Nephron progenitor cell (in vitro differentiated cells): ENCODE data around the gene CRABP1.

Source experiments
- DNase-seq: peaks from one replicate; pipeline ENCODE4 v3.0.0; 2021
- H3K27ac Mint-ChIP-seq: 2 replicates; pipeline ENCODE4 v1.8.0; 2021; ENCODE audit warnings: mild to moderate bottlenecking, moderate library complexity, mixed read lengths
- H3K27me3 Mint-ChIP-seq: 2 replicates; pipeline ENCODE4 v1.8.0; 2021; ENCODE audit warnings: mild to moderate bottlenecking, low read depth, mixed read lengths; ENCODE audit not compliant: poor library complexity
- H3K36me3 Mint-ChIP-seq: 2 replicates; pipeline ENCODE4 v1.8.0; 2021; ENCODE audit warnings: low read depth, mixed read lengths
- H3K4me1 Mint-ChIP-seq: 2 replicates; pipeline ENCODE4 v1.8.0; 2021; ENCODE audit warnings: mixed read lengths
- H3K4me3 Mint-ChIP-seq: 2 replicates; pipeline ENCODE4 v1.8.0; 2021; ENCODE audit warnings: mild to moderate bottlenecking, moderate library complexity, mixed read lengths
- H3K9me3 Mint-ChIP-seq: 2 replicates; pipeline ENCODE4 v1.8.0; 2021; ENCODE audit warnings: mild to moderate bottlenecking, moderate library complexity, mixed read lengths
- TF ChIP-seq, protein P1 (sequence below): fragments of 200-600 bp; sonication (generic); IDR thresholded peaks from 2 replicates; pipeline ENCODE4 v1.5.0; 2021; ENCODE audit warnings: antibody characterized with exemption

CRABP1 gene

DNA sequence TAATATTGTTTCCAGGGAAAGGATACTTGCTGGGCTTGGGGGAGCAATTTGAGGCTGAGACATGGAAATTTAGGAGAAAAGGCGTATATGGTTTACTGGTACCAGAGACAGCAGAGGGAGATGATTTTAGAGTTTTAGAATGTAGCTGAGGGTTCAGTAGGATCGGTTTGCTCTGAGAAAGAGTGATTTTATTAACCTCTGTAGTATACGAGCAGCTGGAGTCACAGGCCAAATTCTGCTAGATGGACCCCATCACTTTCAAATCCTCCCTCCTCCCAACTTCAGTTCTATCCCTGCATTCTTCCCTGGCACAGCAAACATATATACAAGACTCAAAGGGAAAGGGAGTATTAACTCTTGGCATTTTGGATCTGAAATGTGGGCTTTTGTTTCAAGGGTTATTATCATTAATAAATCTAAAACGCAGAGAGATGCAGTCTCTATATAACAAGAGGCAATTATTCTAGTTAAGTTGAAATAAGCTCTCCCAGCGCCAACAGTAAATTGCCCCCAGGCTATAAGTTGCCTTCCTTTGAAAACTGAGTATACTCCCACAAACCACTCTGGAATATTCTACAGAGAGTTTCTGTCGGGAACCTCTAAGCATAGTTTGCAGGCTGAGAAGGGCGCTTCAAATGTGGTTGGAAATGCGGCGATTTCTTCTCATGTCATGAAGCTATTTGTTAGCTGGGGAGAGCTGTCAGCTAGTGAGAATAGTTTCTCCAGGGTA, 5.4 kb downstream of the CRABP1 start:
- TF ChIP-seq, protein P1, sequence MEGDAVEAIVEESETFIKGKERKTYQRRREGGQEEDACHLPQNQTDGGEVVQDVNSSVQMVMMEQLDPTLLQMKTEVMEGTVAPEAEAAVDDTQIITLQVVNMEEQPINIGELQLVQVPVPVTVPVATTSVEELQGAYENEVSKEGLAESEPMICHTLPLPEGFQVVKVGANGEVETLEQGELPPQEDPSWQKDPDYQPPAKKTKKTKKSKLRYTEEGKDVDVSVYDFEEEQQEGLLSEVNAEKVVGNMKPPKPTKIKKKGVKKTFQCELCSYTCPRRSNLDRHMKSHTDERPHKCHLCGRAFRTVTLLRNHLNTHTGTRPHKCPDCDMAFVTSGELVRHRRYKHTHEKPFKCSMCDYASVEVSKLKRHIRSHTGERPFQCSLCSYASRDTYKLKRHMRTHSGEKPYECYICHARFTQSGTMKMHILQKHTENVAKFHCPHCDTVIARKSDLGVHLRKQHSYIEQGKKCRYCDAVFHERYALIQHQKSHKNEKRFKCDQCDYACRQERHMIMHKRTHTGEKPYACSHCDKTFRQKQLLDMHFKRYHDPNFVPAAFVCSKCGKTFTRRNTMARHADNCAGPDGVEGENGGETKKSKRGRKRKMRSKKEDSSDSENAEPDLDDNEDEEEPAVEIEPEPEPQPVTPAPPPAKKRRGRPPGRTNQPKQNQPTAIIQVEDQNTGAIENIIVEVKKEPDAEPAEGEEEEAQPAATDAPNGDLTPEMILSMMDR = no peak
- peaks cover 29% of the 10 kb centered on the region for H3K4me1 Mint-ChIP-seq
- H3K27ac Mint-ChIP-seq = no peak overlapping the region
- peaks cover 21% of the 10 kb centered on the region for H3K27me3 Mint-ChIP-seq
- no peak for DNase-seq
- no peaks in the 10 kb centered on the region for H3K36me3 Mint-ChIP-seq
- no peaks in the 10 kb centered on the region for H3K9me3 Mint-ChIP-seq
- no peak overlapping the region for H3K4me3 Mint-ChIP-seq

DNA sequence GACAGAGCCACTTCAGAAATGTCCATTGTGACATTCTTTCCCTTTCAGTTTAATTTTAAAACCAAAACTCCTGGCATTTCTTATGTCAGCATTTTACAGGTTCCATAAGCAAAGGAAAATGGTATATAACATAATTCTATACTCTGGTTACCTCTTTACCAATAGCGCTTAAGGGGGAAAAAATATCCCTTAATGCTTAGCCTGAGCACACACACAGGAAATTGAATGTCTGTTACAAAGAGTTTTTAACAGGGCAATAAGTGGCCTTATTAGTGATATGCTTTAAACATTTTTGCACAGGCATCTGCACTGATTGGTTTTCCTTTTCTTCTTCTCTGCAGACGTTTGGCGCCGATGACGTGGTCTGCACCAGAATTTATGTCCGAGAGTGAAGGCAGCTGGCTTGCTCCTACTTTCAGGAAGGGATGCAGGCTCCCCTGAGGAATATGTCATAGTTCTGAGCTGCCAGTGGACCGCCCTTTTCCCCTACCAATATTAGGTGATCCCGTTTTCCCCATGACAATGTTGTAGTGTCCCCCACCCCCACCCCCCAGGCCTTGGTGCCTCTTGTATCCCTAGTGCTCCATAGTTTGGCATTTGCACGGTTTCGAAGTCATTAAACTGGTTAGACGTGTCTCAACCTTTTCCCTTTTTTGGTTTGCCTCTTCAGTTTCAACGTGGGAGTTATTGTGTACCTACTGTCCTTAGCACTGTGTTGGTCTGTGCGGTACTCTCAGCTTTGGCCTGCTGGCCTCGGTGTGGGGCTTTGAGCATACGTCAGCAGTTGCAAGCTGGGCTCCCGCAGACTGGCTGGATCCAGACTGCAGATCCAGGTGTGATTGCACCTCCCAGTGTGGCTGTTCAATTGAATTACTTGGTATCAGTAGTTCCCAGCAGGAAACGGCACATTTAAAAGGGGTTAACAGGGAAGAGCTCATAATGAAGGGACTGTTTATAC, 7.7 kb downstream of the CRABP1 start:
- TF ChIP-seq, protein P1 = no peak
- no peak for DNase-seq

DNA sequence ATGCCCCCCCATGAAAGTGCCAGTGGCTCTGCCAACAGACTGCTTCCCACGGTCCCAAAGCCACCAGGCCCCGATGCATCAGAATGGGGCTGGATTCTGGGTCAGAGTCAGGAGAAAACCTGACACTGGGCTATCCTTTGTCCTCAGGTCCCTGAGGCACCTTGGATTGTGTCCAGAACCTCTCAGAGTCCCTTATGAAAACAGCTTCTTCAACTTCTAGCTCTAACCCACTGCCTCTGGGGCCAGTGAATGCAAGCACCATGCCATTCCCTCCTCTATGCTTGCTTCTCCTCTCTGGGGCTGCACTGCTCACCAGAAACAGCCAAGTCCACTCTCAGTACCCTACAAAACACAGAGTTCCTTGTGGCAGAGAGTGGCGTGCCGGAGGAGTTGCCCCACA, 9.9 kb downstream of the CRABP1 start:
- Mint-ChIP-seq H3K27ac (no peak overlapping the region), H3K4me3 (no peak overlapping the region), H3K9me3 (no peaks in the 10 kb centered on the region), H3K27me3 (peaks cover 35% of the 10 kb centered on the region), H3K4me1 (peaks cover 27% of the 10 kb centered on the region), H3K36me3 (no peaks in the 10 kb centered on the region)
- DNase-seq = no peak
- TF ChIP-seq, protein P1 = no peak

More for the DNA sequence above, 7.7 kb downstream of the CRABP1 start:
- H3K27ac Mint-ChIP-seq = no peak overlapping the region
- no peak overlapping the region for H3K4me3 Mint-ChIP-seq
- H3K9me3 Mint-ChIP-seq = no peaks in the 10 kb centered on the region
- peaks cover 29% of the 10 kb centered on the region for H3K4me1 Mint-ChIP-seq
- peaks cover 22% of the 10 kb centered on the region for H3K27me3 Mint-ChIP-seq
- no peaks in the 10 kb centered on the region for H3K36me3 Mint-ChIP-seq

DNA sequence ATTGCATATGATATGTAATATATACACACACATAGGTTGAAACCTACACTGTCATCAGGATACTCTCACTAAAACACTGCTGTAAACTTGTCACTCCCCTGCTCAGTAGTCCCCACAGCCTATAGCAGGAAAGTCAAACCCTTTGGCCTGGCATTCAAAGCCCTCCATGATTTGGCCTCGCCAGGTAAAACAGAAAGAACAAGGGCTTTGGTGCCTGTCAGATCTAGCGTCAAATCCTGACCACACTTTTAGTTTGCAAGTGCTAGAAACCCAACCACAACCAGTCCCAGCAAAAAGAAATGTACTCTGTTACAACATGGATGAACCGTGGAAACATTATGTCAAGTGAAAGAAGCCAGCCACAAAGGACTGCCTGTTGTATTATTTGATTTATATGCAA, 11.4 kb downstream of the CRABP1 start:
- no peaks in the 10 kb centered on the region for H3K9me3 Mint-ChIP-seq
- H3K4me3 Mint-ChIP-seq = no peak overlapping the region
- peaks cover 42% of the 10 kb centered on the region for H3K27me3 Mint-ChIP-seq
- H3K27ac Mint-ChIP-seq = no peak overlapping the region
- H3K36me3 Mint-ChIP-seq = no peaks in the 10 kb centered on the region
- no peak for DNase-seq
- peaks cover 19% of the 10 kb centered on the region for H3K4me1 Mint-ChIP-seq
- TF ChIP-seq, protein P1 = no peak

DNA sequence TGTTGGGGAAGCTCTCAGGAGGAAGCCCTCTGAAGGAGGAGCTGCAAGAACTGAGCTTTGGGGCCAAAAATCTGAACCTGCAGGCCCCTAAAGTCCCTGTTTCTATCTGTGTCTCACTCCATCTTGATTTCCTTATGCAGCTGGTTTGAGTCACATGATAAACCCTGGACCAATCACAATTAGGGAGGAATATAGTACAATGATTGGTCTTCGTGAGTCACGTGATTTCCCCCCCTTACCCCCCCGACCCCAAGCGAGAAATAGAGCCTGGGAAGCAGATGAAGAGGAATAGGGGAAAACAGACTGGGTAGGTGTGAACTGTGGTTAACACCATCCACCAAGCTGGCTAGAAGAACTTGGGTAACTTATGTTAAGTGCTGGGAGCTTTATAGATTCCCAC, 12.9 kb downstream of the CRABP1 start:
- Mint-ChIP-seq H3K4me3 (no peak overlapping the region), H3K36me3 (no peaks in the 10 kb centered on the region), H3K27me3 (peaks cover 35% of the 10 kb centered on the region), H3K9me3 (no peaks in the 10 kb centered on the region), H3K4me1 (peaks cover 7% of the 10 kb centered on the region), H3K27ac (no peak overlapping the region)
- TF ChIP-seq, protein P1 = no peak
- DNase-seq = no peak
